OCI-LY1 (cell line): ENCODE results near the gene SOD2.

ENCODE experiments used
- EZH2 ChIP-seq: fragments of 200-600 bp; sonication (generic), shearing (Covaris generic); IDR thresholded peaks from 2 replicates; pipeline ENCODE4 v1.8.0; 2017; ENCODE audit warnings: borderline replicate concordance, mixed run types, mild to moderate bottlenecking, antibody characterized with exemption, low read length, moderate library complexity, mixed read lengths
- TF ChIP-seq, protein P1 (sequence below): fragments of 200-600 bp; sonication (generic), shearing (Covaris generic); IDR thresholded peaks from 2 replicates; pipeline ENCODE4 v1.5.1; 2017; ENCODE audit warnings: mild to moderate bottlenecking, antibody characterized with exemption, low read length, moderate library complexity, mixed read lengths

GRCh38 chr6:159655409-159655988, 37.5 kb downstream of the SOD2 start:
- TF ChIP-seq EZH2: no peak
- TF ChIP-seq, protein P1, sequence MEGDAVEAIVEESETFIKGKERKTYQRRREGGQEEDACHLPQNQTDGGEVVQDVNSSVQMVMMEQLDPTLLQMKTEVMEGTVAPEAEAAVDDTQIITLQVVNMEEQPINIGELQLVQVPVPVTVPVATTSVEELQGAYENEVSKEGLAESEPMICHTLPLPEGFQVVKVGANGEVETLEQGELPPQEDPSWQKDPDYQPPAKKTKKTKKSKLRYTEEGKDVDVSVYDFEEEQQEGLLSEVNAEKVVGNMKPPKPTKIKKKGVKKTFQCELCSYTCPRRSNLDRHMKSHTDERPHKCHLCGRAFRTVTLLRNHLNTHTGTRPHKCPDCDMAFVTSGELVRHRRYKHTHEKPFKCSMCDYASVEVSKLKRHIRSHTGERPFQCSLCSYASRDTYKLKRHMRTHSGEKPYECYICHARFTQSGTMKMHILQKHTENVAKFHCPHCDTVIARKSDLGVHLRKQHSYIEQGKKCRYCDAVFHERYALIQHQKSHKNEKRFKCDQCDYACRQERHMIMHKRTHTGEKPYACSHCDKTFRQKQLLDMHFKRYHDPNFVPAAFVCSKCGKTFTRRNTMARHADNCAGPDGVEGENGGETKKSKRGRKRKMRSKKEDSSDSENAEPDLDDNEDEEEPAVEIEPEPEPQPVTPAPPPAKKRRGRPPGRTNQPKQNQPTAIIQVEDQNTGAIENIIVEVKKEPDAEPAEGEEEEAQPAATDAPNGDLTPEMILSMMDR: no peak
